ENCODE data around the gene PAFAH2. TPM values are rescaled to one million over a fixed set of nuclear protein-coding genes. Genes with fewer than 3 reads are reported as not detected.

PAFAH2 gene
- total RNA-seq, 2 donors from 2014 or later, result 8.1 to 8.3 TPM

DNA sequence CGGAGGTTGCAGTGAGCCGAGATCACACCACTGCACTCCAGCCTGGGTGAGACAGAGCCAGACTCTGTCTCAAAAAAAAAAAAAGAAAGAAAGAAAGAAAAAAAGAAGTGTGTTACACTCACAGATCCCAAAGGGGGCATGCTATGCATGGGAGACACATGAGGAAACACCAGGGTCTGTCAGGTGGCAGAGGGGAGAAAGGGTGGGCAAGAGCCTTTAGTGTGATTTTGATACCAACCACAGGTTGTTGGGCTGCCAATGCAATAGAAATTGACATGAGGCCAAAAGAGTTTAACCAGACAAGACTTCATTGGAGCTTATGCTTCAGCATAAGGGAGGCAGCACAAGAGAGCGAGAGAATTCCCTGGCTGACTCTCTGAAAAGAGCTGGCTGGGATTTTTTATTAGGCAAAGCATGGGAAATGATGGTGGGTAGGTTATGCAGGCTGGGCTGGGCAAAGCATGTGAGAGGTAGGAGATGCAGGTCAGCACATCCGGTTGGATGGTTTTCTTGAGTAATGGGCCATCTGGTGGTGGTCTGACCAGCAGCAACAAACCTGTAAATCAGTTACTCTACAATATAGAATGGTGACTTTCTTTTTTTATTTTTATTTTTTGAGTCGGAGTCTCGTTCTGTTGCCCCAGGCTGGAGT is 12.1 kb upstream of the PAFAH2 start:
- peaks cover 9% of the 10 kb centered on the region for H3K27me3 Mint-ChIP-seq
- H3K4me1 Mint-ChIP-seq, result no peaks in the 10 kb centered on the region
- no peaks in the 10 kb centered on the region for H3K9me3 Mint-ChIP-seq
- no peak overlapping the region for H3K27ac Mint-ChIP-seq
- no peak for ATAC-seq (replicated peaks)
- H3K36me3 Mint-ChIP-seq (ENCODE audit: low read depth), result no peaks in the 10 kb centered on the region
- no peak overlapping the region for H3K4me3 Mint-ChIP-seq

DNA sequence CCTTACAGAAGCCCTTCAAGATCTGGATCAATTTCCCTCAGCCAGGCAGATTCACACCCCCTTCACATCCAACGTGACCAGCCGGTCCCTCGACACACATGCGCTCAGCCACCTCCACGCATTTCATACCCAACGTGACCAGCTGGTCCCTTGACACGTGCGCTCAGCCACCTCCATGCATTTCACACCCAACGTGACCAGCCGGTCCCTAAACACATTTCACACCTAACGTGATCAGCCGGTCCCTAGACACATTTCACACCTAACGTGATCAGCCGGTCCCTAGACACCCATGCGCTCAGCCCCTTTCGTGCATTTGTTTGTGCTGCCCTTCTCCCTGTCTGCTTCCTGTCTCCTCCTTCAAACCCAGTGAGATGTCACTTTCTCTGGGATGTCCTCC is 8.8 kb upstream of the PAFAH2 start:
- Mint-ChIP-seq H3K4me3 (no peak overlapping the region), H3K36me3 (ENCODE audit: low read depth) (no peaks in the 10 kb centered on the region), H3K27me3 (peaks cover 12% of the 10 kb centered on the region), H3K4me1 (no peaks in the 10 kb centered on the region), H3K27ac (no peak overlapping the region), H3K9me3 (no peaks in the 10 kb centered on the region)
- no peak for ATAC-seq (replicated peaks)

DNA sequence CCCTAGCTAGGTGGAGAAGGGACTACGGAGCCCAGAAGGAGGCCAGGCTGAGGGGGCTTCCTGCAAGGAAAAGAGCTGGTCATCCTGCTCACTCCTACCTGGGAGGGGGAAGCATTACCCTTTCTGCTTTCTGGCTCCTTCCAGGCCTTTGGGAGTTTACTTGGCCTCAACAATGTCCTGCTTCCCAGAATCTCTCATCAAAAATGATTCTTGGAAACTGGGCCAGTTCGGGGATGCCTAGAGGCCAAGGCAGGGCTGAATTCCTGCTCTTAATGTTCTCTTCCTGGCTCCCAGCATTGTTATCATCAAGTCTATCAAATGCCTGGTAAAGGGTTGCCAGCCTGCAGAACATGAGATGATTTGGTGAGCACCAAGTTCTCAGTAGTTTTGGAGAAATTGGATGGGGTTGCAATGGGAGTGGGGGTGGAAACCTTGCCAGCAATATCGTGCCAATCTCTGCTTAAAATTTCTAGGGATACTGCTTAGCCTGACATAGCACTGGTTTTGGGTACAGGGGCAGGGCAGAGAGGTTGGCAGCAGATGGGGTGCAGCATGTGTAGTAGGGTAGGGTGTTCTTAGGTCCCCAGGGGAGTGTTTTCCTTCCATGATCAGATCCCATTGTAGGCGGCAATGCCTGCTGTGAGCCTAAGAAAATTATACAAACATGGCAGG is 7.7 kb upstream of the PAFAH2 start:
- H3K9me3 Mint-ChIP-seq, result no peaks in the 10 kb centered on the region
- H3K27me3 Mint-ChIP-seq, result peaks cover 12% of the 10 kb centered on the region
- H3K4me3 Mint-ChIP-seq, result no peak overlapping the region
- H3K4me1 Mint-ChIP-seq, result no peaks in the 10 kb centered on the region
- no peak overlapping the region for H3K27ac Mint-ChIP-seq
- no peak for ATAC-seq (replicated peaks)
- H3K36me3 Mint-ChIP-seq (ENCODE audit: low read depth), result no peaks in the 10 kb centered on the region

DNA sequence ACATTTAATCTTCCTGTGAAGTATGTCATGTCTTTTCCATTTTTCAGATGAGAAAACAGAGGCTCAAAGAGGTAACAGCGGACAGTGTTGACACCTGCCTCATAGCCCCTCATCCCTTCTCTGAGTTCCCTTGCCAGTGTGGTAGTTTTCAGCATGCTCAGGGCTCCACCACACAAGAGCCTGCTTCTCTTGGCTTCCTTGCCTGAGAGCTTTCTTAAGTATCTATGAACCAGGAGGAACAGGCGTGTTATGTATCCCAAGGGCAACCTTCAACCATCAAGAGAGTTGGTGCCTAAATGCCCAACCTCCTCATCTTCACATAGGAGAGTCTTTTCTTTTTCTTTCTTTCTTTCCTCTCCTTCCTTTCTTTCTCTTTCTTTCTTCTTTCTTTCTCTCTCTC is 5.9 kb upstream of the PAFAH2 start:
- H3K27ac Mint-ChIP-seq, result no peak overlapping the region
- no peaks in the 10 kb centered on the region for H3K36me3 Mint-ChIP-seq (ENCODE audit: low read depth)
- no peak for ATAC-seq (replicated peaks)
- H3K4me3 Mint-ChIP-seq, result no peak overlapping the region
- peaks cover 12% of the 10 kb centered on the region for H3K27me3 Mint-ChIP-seq
- H3K9me3 Mint-ChIP-seq, result no peaks in the 10 kb centered on the region
- no peaks in the 10 kb centered on the region for H3K4me1 Mint-ChIP-seq

DNA sequence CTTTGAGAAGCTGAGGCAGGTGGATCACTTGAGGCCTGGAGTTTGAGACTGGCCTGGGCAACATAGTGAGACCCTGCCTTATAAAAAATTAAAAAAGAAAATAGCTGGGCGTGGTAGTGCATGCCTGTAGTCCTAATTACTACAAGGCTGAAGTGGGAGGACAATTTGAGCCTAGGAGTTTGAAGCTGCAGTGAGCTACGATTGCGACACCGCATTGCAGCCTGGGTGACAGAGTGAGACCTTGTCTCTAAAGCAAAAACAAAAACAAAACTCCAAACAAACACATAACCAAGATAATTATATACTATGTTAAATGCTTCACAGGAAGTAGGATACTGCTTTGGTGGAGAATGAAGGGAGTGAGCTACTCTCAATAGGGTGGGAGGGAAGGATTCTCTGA is 5.4 kb upstream of the PAFAH2 start:
- Mint-ChIP-seq H3K36me3 (ENCODE audit: low read depth) (no peaks in the 10 kb centered on the region), H3K9me3 (no peaks in the 10 kb centered on the region), H3K27me3 (peaks cover 12% of the 10 kb centered on the region), H3K27ac (no peak overlapping the region), H3K4me1 (peaks cover 5% of the 10 kb centered on the region), H3K4me3 (no peak overlapping the region)
- no peak for ATAC-seq (replicated peaks)

DNA sequence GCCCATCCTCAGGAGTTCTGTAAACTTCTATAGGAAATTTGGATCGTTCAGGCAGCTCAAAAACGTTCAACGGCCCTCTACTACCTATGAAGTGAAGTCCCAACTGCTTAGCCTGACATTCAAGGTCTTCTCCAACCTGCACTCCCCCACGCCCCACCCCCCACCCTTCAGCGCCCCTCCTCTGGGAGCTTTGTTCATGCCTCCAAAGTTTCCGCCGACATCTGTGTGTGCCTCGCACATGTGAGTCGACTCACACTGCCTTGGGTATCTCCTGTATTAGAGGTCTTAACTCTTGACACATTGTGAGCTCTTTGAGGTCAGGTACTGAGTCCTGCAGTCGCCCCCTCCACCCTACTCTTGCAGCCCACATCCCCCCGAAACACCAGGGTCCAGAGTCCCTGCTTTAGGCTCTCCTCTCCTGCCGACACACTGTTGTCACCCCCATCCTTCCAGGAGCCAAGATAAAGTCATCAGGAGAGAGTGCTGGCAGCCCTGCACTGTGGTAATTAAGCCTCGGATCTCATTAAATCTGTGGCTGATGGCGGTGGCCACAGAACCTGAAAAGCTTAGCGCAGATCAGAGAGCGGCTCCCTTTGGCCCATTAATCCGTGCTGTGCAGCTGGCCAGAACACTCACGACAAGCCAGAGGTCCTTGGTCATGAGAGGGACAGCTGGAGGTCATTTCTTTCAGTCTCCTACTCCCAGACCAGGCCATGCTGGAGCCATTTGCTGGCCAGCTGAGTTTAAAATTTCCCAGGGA is 1.4 kb upstream of the PAFAH2 start:
- peaks cover under 1% of the 10 kb centered on the region for H3K27me3 Mint-ChIP-seq
- peaks cover 7% of the 10 kb centered on the region for H3K4me1 Mint-ChIP-seq
- H3K27ac Mint-ChIP-seq, result no peak overlapping the region
- H3K4me3 Mint-ChIP-seq, result no peak overlapping the region
- H3K9me3 Mint-ChIP-seq, result no peaks in the 10 kb centered on the region
- H3K36me3 Mint-ChIP-seq (ENCODE audit: low read depth), result no peaks in the 10 kb centered on the region
- ATAC-seq (replicated peaks), result no peak

DNA sequence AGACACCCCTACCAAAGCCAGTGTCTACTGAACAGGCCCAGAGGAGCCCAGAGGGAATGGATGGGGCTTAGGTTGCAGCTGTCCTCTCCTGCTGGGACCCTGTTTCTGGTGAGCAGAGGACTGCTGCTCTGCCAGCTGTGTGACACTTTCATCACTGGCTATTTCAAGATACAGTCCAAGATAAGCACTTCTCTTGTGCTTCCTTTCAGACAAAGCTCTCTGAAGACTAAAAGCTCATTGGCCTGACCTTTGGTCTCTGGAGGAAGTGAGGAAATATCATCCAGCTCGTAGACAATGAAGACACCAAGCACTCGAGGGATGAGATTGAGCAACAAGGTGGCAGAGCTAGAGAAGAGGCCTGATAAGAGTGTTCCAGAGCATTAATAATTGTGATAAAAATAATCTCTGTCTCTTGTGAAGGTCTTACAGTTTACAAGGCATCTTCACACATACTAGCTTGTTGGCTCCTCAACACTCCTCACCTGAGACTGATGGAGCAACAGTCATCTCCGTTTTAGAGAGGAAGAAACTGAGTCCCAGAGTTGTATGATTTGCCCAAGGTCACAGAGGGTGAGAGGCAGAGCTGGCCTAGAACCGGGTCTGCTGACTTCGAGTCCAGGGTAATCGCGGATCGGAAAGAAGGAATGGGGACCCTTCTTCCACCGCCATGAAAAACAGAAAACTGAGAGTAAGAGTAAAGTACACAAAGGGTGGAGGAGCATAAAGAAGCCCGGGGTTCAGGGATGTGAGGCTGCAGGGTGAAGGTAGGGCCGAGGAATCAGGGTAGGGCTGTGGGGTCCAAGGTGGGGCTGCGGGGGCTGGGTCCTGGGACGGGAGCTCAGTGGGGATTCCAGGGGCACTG is 666 bp downstream of the PAFAH2 start:
- Mint-ChIP-seq H3K27me3 (no peaks in the 10 kb centered on the region), H3K4me1 (peaks cover 11% of the 10 kb centered on the region), H3K4me3 (peak overlapping the region; percentile 89), H3K27ac (peak overlapping the region; percentile 92), H3K9me3 (no peaks in the 10 kb centered on the region), H3K36me3 (ENCODE audit: low read depth) (no peaks in the 10 kb centered on the region)
- no peak for ATAC-seq (replicated peaks)

DNA sequence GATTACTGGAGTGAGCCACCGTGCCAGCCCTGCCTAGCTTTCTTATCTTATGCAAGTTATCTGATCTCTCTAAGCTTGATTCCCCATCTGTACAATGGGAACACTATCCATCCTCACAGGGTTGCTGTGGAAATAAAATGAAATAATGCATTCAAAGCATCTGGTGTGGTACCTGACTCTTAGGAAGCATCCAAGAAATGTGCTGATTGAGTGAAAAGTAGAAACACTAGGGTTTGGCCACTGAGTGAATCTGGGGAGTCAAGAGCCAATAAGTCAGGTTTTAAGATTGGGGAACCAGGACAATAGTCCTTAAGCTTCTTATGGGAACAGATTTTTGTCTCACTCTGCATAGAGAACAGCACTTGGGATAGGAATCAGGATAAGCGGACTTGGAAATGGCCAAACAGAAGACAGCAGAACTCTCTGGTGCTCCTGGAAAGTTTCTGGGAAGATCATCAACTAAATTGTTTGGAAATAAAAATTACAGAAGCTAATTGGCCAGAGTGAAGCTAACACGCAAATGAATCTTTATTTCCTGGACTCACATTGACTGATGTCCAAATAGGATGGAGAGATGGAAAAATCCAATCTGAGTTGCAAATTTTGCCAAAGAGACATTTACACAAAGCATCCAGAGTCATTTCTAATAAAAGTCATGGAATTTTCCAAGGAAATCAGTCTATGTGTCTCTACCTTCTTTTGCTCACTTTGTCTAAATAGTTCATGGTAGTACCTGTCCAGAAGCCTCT is 3.3 kb downstream of the PAFAH2 start:
- Mint-ChIP-seq H3K4me1 (peaks cover 17% of the 10 kb centered on the region), H3K27me3 (no peaks in the 10 kb centered on the region), H3K36me3 (ENCODE audit: low read depth) (peaks cover 3% of the 10 kb centered on the region), H3K9me3 (no peaks in the 10 kb centered on the region), H3K27ac (no peak overlapping the region), H3K4me3 (no peak overlapping the region)
- ATAC-seq (replicated peaks), result no peak

DNA sequence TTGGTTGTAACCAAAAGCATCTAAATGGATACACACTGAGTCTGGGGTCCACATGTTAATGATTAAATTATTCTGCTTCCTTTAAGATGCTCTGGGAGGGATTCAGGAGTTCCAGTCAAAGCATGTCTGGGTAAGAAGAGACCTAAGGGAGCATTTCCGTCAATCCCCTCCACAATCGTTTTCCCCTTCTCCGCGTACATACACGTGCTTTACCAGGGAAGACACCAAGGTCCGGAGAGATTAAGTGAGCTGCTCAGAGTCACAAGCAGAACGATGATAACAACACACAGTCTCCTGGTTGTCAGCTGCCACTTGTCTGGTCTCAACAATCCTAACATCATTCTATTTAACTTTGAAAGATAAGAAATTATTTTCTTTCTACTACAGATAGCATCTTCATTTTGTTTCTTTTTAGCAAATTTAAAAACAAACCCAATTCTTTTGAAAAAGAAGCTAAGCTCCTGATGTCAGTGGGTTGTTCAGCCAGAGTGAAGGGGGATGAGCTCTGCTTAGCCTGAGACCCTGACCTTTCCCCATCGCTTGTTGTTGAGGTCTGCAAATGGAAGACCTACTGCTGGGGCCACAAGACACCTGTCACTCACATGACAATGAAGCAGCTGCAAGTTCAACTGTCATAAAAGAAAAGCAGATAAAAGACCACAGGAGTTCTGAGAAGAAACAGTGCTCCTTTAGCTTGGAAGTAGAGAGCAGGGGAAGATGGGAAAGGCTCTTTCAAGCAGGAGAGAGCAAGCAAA is 4.5 kb downstream of the PAFAH2 start:
- Mint-ChIP-seq H3K4me3 (no peak overlapping the region), H3K36me3 (ENCODE audit: low read depth) (peaks cover 15% of the 10 kb centered on the region), H3K27me3 (no peaks in the 10 kb centered on the region), H3K4me1 (peaks cover 13% of the 10 kb centered on the region), H3K9me3 (no peaks in the 10 kb centered on the region), H3K27ac (peak overlapping the region; percentile 67)
- no peak for ATAC-seq (replicated peaks)

DNA sequence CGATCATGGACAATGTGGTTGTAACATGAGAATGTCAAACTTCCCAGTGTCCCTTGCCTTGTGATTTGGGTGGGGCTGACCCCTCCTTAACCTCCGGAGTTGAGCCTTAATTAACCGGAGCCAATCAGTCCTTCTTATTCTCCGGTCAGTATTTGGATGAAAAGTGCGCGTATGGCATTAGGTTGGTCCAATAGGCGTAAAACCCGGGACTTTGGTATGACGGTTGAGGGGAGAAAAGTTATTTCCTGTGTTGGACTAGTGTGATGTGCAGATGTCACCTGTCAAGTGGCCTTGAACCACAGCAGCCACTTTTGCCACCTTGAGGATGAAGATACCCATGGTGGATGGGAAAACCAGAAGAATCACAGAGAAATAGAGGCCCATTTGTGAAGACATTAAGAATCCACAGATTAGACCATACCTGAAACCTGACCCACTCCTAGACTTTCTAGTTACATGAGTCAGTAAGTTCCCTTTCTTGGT is 5.1 kb downstream of the PAFAH2 start:
- Mint-ChIP-seq H3K4me1 (peaks cover 10% of the 10 kb centered on the region), H3K27ac (peak overlapping the region; percentile 12)

DNA sequence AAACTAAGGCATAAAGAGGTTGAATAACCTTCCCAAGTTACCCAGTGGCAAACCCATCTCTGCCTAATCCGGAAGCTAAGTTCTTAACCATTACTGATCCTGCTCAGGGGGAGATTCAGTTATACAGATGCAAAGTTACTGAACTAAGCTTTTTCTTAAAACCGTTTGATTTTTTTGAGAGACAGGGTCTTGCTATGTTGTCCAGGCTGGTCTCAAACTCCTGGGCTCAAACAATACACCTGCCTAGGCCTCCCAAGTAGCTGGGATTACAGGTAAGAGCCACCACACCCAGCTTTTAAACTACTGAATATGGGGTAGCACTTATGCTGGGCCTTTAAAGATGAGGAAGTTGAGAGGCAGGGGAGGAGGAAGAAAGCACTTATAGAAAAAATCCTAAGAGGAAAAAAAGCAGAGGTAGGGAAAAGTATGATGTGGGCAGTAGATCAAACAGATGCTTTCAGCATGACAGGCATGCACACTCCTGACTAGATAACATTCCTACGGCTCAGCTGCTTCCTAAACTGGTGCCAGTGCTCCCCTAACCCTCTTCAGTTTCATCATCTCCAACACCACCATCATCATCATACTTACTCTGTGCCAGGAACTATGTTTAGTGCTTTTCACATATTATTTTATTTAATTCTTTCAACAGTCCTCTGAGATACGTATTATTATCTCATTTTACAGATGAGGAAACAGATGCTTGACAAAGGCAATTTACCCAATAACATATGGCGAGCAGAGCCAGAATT is 5.8 kb downstream of the PAFAH2 start:
- no peak overlapping the region for H3K27ac Mint-ChIP-seq
- no peak for ATAC-seq (replicated peaks)
- H3K27me3 Mint-ChIP-seq, result no peaks in the 10 kb centered on the region
- no peak overlapping the region for H3K4me3 Mint-ChIP-seq
- H3K36me3 Mint-ChIP-seq (ENCODE audit: low read depth), result peaks cover 21% of the 10 kb centered on the region
- no peaks in the 10 kb centered on the region for H3K9me3 Mint-ChIP-seq
- H3K4me1 Mint-ChIP-seq, result peaks cover 10% of the 10 kb centered on the region

More for the DNA sequence above, 5.1 kb downstream of the PAFAH2 start:
- H3K9me3 Mint-ChIP-seq, result no peaks in the 10 kb centered on the region
- H3K36me3 Mint-ChIP-seq (ENCODE audit: low read depth), result peaks cover 17% of the 10 kb centered on the region
- no peak overlapping the region for H3K4me3 Mint-ChIP-seq
- no peaks in the 10 kb centered on the region for H3K27me3 Mint-ChIP-seq
- no peak for ATAC-seq (replicated peaks)

DNA sequence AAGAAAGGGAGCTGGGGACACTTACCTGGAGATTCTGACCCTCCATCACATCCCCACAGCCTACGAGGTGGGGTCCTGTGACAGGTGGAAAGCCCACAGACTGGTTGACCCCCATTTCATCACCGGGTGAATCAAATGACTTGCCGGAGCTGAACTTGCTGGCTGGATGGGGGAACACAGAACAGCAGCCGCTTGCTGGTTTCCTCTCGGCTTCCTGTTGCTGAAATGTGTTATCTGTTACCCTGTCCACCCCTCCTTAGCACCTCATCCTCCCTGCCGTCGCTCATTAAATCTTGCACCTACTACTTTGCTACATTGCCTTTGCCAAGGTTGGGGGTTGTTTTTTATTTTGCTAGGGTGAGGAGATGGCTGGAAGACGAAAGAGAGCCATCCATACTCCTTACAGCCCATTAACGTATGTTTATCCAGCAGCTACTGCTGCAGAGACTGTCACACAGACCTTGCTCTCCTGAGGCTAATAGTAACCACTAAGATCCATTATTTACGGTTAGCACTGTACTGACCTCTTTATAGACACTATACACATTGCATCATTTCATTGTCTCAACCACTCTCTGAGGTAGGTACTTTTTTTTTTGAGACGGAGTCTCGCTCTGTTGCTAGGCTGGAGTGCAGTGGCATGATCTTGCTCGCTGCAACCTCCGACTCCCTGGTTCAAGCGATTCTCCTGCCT is 7.0 kb downstream of the PAFAH2 start:
- peaks cover 10% of the 10 kb centered on the region for H3K4me1 Mint-ChIP-seq
- H3K27me3 Mint-ChIP-seq, result no peaks in the 10 kb centered on the region
- peak; percentile 63 for ATAC-seq (replicated peaks)
- H3K27ac Mint-ChIP-seq, result peak overlapping the region; percentile 78
- H3K36me3 Mint-ChIP-seq (ENCODE audit: low read depth), result peaks cover 28% of the 10 kb centered on the region
- no peaks in the 10 kb centered on the region for H3K9me3 Mint-ChIP-seq
- H3K4me3 Mint-ChIP-seq, result peak overlapping the region; percentile 73

Data from activated T-helper 17 cell treated with anti-CD3 and anti-CD28 coated beads, Interleukin-2, amount 50 U/mL, for 72 hours (primary cell).